Left forelimb (tissue), 1 donor: ENCODE data around the gene TRIM50.
"Not testable (repeated sequence)": the region's sequence is repeated elsewhere in the genome, so short reads cannot be mapped to it uniquely, and the experiment has no call there.

Experiments used
- DNase-seq: peaks from one replicate; pipeline ENCODE4 v3.0.0-alpha.2; 2018; ENCODE audit warnings: low spot score

Gene TRIM50

DNA sequence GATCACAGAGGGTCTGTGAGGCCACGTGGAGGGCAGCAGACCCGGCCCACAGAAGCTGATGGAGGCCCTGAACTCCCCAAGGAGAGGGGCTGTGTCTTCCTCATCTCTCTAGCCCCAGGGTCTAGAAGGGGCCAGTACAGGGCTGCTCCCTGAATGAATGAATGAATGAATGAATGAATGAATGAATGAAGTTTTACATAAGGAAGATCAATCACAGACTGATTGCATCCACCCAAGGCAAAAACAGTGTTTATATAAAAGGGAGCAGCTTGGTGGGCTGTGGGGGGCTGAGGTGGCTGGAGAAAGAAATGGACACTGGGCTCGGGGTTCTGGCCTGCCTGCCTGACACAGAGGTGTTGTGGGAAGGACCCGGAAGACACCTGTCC lies 14.4 kb downstream of the TRIM50 start:
- DNase-seq = no peak

DNA sequence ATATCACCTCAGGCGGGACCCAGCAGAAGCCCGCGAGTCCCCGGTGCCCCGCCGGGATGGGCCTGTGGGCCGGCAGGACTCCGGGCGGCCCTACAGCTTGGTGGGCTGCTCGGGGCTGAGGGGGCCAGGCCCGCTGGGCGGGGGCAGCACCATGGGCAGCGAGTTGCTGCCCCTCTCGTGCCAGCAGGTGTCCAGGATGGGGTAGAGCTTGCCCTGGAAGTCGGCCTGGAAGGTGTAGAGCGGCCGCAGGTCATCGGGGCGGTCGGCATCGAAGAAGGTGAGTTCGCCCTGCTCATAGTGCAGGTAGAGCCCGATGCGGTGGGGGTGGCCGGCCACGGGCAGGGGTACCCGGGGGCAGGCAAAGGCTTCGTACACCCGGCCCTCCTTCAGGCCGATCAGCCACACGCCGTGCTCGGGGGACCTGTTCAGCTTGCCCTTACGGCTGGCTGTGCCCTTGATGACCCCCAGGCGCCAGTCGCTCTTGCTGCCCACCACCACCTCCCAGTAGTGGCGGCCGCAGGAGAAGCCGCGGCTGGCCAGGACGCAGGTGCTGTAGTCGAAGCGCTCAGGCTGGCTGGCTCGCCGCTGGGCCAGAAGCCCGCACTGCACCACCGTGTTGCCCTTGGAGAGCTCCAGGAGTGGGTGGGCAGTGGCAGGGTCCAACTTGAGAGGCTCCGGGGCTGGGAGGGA lies 14.9 kb downstream of the TRIM50 start:
- no peak for DNase-seq

DNA sequence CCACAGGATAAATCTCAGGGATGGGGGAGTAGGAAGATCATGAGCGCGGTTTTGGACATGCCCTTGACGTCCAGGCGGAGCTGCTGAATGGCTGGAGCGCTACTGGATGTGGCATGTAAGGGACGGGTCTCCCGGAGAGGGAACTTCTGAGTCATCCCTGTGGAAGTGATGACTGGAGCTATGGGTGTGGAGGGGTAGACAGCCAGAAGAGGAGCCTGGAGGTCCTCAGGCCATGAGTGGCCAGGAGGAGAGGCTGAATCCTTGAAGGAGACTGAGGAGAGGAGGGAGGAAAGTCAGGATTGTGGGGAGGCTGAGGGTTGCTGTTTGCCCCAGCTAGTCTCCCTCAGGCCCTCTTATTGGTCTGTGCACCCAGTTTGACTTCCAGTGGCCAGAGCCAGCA lies 16.5 kb downstream of the TRIM50 start:
- not testable (repeated sequence) for DNase-seq

DNA sequence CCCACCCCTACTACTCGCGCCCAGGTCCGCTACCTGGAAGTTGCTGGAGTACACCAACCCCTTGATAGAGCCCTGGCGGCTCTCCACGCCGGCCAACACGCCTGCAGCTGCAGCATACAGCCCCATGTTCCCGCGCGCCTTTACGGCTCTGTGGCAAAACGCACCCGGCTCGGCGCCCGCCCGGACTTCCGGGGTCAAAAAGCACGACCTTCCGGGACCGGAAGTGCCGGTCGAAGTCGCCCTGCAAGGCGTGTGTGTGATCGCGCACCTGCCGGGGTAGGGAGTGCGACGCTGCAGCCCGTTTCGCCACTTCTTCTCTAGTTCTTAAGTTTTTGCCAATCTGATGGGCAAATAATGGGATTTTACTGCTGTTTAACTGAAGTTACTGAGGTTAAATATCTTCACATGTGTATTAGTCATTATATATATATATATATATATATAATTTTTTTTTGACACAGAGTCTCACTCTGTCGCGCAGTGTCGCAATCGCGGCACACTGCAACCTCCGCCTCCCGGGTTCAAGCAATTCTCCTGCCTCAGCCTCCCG lies 19.1 kb downstream of the TRIM50 start, which contains the start of gene NSUN5:
NSUN5 (minus strand) TSS at position 162 of the 550 bp plus-strand sequence; CDS start at position 126, 36 bp downstream.
- peak; percentile 91 for DNase-seq

DNA sequence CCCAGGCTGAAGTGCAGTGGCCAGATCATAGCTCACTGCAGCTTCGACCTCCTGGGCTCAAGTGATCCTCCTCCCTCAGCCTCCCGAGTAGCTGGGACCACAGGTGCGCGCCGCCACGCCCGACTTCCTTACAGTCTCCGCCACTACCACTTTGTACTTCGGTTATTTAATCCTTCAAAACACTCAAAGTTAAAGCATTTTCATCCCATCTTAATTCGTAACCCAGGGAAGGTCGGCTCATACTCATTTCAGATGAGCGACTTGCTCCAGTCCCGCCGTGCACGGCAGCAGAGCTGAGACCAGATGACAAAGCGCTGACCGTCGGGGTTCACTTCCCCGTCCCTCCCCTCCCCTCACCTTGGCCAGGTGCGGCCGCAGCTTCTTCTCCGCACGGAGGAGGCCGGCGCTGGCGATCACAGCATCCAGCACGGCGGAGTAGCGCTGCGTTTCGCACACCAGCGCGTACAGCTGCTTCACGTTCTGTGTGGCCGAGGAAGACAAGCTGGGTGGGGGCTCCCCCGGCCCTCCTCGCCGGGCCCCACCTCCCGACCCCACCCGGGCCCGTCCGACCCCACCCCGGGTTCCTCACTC lies 19.7 kb downstream of the TRIM50 start:
- no peak for DNase-seq

DNA sequence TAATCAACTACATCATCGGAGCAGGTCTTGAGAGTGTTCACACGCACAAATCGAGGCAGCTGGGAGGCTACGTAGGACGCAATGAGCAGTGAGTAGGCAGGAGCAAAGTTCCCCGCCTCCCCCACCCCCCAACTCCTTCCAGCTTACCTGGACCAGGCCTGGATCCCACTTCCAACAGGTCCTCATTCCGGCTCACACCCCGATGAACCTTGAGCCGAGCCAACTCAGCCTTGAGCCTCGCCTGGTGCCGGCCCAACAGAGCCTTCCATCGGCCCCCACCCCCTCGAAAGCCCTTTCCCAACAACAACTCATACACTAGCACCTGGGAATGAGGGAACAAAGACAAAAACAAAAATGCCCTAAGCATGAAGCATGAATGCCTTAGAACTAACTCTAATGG lies 20.4 kb downstream of the TRIM50 start:
- DNase-seq = no peak

DNA sequence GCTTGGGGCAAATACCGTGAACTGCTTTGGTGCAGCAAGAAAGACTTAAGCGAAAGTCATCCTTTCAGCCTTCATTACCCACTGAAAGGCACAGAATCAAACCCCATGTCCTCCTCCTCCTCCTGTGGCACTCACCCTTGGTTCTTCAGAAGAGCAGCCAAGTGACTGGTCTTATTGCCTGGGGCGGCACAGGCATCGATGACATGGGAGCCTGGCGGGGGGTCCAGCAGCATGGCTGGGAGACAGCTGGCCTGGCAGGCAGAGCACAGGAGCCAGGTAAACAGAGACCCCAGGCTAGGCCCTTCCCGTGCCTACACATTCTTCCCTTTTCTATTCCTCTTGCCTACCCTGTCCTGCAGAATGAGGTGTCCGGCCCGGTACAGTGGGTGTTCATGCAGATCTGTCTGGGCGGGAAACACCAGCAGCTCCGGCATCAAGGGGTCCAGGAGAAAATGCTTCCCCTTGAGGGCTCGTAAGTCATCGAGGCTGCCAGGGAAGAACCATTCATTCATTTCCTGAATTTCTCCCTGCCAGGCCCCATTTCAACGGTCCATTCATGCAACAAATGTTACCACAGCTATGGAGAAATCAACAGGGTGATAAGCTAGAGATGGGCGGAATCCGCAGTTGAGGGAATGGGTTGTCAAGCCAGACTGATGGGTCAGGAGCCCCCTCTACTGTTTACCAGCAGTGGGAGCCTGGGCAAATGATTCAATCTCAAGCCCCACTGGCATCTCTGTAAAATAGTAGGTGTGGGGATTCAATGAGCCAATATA lies 23.1 kb downstream of the TRIM50 start:
- not testable (repeated sequence) for DNase-seq

DNA sequence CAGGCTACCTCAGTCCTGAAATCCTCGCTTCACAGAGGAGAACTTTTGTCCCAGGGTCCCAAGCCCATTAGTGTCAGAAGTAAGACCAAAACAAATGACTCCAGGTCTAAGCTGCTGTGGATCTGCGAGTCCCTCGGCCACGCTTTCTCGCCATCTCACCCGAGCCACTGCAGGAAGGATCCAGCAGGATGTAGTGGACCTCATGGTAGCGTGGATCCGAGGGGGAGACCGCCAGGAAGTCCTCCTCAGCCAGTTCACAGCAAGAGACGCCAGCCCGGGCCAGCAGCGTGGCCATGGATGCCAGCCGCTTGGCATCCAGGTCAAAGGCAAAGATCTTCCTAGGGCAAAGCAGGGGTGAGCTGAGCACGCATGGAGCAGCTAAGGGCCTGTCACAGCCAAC lies 23.8 kb downstream of the TRIM50 start:
- DNase-seq = no peak

DNA sequence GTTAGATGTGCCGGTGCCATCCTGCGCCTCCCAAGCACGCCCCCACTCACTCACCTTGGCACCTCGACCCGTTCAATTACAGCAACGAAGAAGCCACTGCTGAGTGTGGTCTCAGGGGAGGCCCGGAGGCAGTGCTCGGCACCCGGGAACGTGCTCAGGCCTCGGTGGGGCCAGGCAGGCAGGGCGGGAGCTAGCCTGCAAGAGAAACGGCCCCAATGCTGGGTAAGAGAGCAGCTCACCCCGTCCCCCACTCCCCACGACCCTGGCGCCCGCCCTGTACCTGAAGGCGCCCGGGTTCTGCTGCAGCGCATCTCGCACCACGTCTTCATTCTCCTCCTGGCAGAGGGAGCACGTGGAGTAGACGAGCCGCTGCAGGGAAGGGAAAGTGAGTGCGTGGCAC lies 24.3 kb downstream of the TRIM50 start:
- no peak for DNase-seq

DNA sequence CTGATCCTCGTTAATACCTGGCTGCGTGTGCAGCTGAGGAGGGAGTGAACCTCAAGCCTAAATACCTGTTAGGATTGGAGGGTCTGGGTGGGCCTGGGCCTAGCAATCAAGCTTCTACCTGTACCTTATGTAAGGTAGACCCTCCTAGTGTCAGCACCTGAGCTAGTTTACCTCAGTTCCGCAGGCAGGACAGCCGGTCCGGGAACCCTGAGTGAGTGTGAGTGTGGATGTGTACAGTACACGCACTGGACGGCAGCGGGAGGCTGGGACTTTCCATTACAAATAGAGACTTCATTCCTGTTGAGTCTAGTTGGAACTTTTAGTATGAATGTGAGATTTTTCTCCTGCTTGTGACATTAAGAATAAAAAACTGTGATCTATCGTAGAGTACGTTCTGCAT lies 25.0 kb downstream of the TRIM50 start:
- DNase-seq = not testable (repeated sequence)

DNA sequence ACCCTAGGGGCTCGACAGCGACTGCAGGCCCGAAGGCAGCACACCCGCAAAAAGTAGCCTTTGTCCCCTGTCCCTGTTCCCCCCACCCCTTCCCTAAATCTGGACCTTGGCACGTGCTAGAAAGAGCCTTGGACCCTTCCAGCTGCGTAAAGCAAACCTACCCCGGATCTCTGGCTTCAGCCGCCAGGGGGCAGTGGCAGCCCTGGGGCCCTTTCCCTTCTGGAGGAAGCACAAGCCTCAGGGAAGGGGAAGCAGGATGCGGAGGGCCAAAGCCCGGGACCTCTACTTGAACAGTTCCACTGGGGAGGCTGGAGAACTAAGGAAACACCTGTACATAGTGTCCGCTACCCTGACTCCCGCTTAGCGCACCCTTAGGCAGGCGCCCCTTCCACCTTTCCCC lies 26.8 kb downstream of the TRIM50 start:
- DNase-seq = not testable (repeated sequence)

DNA sequence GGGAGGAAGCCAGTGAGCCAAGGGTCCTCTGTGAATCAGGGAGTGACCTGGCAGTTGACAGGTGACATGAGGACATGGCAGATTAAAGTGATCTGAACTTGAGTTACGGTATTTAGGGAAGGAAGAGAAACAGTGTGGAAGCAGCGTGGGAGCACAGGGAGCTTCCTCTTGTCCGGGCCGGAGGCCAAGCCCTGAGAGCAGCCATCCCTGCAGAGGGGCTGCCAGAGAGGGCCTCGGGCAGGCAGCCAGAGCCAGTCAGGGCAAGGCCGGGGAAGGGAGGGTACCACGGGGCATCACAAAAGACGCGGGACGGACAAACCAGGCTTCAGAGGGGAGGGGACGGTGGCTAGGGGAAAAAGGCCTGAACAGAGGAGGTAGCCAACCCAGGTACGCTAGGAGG lies 28.1 kb downstream of the TRIM50 start:
- not testable (repeated sequence) for DNase-seq

DNA sequence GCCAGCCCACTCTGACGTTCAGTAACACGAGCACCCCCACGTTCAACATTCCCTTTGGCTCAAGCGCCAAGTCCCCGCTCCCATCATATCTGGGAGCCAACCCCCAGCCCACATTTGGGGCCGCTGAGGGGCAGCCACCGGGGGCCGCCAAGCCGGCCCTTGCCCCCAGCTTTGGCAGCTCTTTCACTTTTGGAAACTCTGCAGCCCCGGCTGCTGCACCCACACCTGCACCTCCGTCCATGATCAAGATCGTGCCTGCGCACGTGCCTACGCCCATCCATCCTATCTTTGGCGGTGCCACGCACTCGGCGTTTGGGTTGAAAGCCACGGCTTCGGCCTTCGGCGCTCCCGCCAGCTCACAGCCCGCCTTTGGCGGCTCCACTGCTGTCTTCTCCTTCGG lies 30.2 kb downstream of the TRIM50 start:
- DNase-seq = not testable (repeated sequence)

DNA sequence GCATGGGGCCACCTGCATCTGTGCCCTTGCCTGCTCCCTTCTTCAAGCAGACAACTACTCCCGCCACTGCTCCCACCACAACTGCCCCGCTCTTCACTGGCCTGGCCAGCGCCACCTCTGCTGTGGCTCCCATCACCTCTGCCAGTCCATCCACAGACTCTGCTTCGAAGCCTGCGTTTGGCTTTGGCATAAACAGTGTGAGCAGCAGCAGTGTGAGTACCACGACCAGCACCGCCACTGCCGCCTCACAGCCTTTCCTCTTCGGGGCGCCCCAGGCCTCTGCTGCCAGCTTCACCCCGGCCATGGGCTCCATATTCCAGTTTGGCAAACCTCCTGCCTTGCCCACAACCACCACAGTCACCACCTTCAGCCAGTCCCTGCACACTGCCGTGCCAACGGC lies 30.6 kb downstream of the TRIM50 start:
- not testable (repeated sequence) for DNase-seq

DNA sequence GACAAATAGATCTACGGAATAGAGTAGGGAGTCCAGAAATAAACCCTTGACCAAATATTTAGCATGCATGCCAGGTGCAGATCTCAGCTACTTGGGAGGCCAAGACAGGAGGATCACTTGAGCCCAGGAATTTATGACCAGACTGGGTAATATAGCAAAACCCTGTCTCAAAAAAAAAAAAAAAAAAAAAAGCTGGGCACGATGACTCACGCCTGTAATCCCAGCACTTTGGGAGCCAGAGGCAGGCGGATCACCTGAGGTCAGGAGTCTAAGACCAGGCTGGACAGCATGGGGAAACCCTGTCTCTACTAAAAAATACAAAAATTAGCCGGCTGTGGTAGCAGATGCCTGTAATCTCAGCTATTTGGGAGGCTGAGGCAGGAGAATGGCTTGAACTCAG lies 50.7 kb downstream of the TRIM50 start:
- not testable (repeated sequence) for DNase-seq

DNA sequence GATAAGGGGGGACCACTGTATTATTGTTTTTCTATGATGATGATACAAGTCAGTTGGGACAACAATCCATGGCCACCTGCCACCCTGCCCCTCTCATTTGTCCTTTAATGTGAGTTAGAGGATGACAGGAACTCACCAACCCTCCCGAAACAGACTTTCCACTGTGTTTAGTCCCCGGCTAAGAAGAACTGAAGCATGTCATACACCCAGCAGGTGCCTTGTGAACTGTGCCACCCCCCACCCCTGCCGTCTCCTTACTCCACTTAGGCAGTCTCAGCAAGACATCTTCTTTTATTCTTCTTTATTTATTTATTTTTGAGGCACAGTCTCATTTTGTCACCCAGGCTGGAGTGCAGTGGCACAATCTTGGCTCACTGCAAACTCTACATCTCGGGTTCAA lies 60.1 kb downstream of the TRIM50 start:
- not testable (repeated sequence) for DNase-seq

DNA sequence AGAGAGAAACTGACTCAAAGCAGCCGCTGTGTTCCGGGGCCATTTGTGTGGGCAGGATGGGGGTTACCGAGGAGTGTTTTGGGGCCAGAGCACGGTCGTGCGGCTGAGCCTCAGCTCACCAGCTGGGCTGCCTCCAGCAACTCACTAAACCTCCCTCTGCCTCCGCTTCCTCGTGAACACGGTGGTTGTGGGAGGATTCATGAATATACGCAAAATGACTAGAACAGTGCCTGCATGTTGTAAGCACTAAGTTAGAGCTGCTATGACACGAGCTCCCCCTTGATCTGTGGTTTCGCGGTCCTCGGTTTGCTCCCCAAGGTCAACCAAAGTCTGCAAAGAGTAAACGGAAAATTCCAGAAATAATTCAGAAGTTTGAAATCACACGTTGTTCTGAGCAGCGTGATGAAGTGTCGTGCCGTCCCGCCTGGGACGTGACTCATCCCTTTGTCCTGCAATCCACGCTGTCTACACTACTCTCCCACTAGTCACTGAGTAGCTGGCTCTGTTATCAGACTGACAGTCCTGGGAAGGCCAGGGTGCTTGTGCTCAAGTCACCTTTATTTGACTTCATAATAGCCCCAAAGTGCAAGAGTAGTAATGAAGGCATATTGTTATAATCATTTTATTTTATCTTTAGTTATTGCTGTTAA lies 61.0 kb downstream of the TRIM50 start:
- not testable (repeated sequence) for DNase-seq
